IMR-90 (cell line): ENCODE results near the gene TBATA.

Experiments used
- CEBPB ChIP-seq: IDR thresholded peaks from 2 replicates; pipeline ENCODE4 v1.6.1; 2012; ENCODE audit warnings: low read depth, low read length, improper control_type of control experiment
- POLR2A ChIP-seq: IDR thresholded peaks from 2 replicates; pipeline ENCODE4 v1.6.1; 2012; ENCODE audit warnings: mild to moderate bottlenecking, low read depth, low read length
- RAD21 ChIP-seq: IDR thresholded peaks from 2 replicates; pipeline ENCODE4 v1.6.1; 2012; ENCODE audit warnings: low read length, improper control_type of control experiment
- TF ChIP-seq, protein P1 (sequence below): conservative IDR thresholded peaks from 2 replicates; pipeline ENCODE4 v1.5.1; 2012; ENCODE audit warnings: mild to moderate bottlenecking, low read depth, low read length, improper control_type of control experiment

DNA sequence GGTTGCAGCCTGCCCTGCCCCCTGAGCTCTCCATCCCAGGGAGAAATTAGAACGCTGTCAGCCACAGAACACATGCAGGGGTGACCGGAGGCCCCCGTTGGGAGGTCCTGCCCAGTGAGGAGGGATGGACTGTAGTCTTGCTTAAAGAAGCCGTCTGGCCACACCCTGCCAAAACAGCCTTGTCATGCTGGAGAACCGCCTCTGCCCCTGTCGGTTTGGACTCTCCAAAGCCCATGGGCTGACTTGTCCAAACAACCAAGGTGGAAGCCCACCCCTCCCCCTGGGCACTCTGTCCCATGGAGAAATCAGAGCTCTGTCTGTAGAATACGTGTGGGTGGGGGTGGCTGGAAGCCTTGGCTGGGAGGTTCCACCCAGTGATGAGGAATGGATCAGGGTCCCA lies 12.7 kb upstream of the TBATA start:
- TF ChIP-seq POLR2A (no peak), RAD21 (no peak), CEBPB (no peak)
- TF ChIP-seq, protein P1, sequence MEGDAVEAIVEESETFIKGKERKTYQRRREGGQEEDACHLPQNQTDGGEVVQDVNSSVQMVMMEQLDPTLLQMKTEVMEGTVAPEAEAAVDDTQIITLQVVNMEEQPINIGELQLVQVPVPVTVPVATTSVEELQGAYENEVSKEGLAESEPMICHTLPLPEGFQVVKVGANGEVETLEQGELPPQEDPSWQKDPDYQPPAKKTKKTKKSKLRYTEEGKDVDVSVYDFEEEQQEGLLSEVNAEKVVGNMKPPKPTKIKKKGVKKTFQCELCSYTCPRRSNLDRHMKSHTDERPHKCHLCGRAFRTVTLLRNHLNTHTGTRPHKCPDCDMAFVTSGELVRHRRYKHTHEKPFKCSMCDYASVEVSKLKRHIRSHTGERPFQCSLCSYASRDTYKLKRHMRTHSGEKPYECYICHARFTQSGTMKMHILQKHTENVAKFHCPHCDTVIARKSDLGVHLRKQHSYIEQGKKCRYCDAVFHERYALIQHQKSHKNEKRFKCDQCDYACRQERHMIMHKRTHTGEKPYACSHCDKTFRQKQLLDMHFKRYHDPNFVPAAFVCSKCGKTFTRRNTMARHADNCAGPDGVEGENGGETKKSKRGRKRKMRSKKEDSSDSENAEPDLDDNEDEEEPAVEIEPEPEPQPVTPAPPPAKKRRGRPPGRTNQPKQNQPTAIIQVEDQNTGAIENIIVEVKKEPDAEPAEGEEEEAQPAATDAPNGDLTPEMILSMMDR = no peak
